Measurements from ENCODE around the gene C12orf43. TPM values are rescaled to one million over a fixed set of nuclear protein-coding genes. Genes with fewer than 3 reads are reported as not detected.

Gene C12orf43
- polyA plus RNA-seq, 1 donor: 11.9 TPM

Other genes starting within 250 kb of the C12orf43 start
- gene SPPL3, start 112.1 kb downstream of the C12orf43 start, polyA plus RNA-seq (ENCODE audit: insufficient read length): 54.9 TPM
- gene HNF1A, start 37.9 kb downstream of the C12orf43 start, polyA plus RNA-seq (ENCODE audit: insufficient read length): not detected
- gene OASL, start 22.8 kb upstream of the C12orf43 start, polyA plus RNA-seq (ENCODE audit: insufficient read length): 0.09 TPM
- 2.5 TPM for gene P2RX7, start 116.4 kb upstream of the C12orf43 start, polyA plus RNA-seq (ENCODE audit: insufficient read length)
- gene P2RX4, start 193.6 kb upstream of the C12orf43 start, polyA plus RNA-seq (ENCODE audit: insufficient read length): 11.9 TPM

Data from hindlimb muscle (tissue), 1 donor.